SK-N-SH treated with all-trans-retinoic acid at 6 μM for 48 hours (cell line): ENCODE data around the gene NARS2.

Source experiments
- ATAC-seq: fragments of 200-7000 bp; cut with Tn5 transposase; 3 replicates; pipeline ENCODE4 v1.9.1; 2020; ENCODE audit warnings: mild to moderate bottlenecking, moderate library complexity
- ARNTL ChIP-seq: fragments of 450-650 bp; formaldehyde crosslinking; IDR thresholded peaks from 2 replicates; pipeline ENCODE4 v1.5.0; 2020; ENCODE audit warnings: low read depth, mild to moderate bottlenecking, moderate library complexity, borderline replicate concordance
- BACH2 ChIP-seq: fragments of 250-450 bp; sonication (Bioruptor Pico); IDR thresholded peaks from 2 replicates; pipeline ENCODE4 v1.9.0; 2021; ENCODE audit warnings: mild to moderate bottlenecking, borderline replicate concordance
- CSDC2 ChIP-seq: fragments of 250-450 bp; sonication (Bioruptor Pico); IDR thresholded peaks from 2 replicates; pipeline ENCODE4 v1.5.0; 2020; ENCODE audit warnings: mild to moderate bottlenecking, moderate library complexity
- CSRNP3 ChIP-seq: fragments of 250-450 bp; sonication (Bioruptor Pico); IDR thresholded peaks from 2 replicates; pipeline ENCODE4 v1.5.1; 2021; ENCODE audit warnings: mild to moderate bottlenecking, moderate library complexity
- ESRRG ChIP-seq: fragments of 250-450 bp; sonication (Bioruptor Pico); IDR thresholded peaks from 2 replicates; pipeline ENCODE4 v1.6.1; 2021; ENCODE audit warnings: mild to moderate bottlenecking
- ISL1 ChIP-seq: fragments of 250-450 bp; sonication (Bioruptor Pico); IDR thresholded peaks from 2 replicates; pipeline ENCODE4 v2.1.2; 2022; ENCODE audit warnings: mild to moderate bottlenecking, moderate library complexity
- OSR1 ChIP-seq: fragments of 250-450 bp; sonication (Bioruptor Pico); IDR thresholded peaks from 2 replicates; pipeline ENCODE4 v1.8.0; 2022; ENCODE audit warnings: moderate library complexity, mild to moderate bottlenecking, inconsistent platforms
- PATZ1 ChIP-seq: fragments of 250-450 bp; sonication (Bioruptor Pico); IDR thresholded peaks from 2 replicates; pipeline ENCODE4 v1.8.0; 2020; ENCODE audit warnings: mild to moderate bottlenecking, moderate library complexity, borderline replicate concordance
- POU6F1 ChIP-seq: fragments of 250-450 bp; sonication (Bioruptor Pico); IDR thresholded peaks from 2 replicates; pipeline ENCODE4 v1.8.0; 2021; ENCODE audit warnings: low read depth, mild to moderate bottlenecking, moderate library complexity, borderline replicate concordance
- PPARA ChIP-seq: fragments of 250-450 bp; sonication (Bioruptor Pico); IDR thresholded peaks from 2 replicates; pipeline ENCODE4 v1.5.0; 2020; ENCODE audit warnings: mild to moderate bottlenecking, borderline replicate concordance
- RARB ChIP-seq: fragments of 250-450 bp; sonication (Bioruptor Pico); IDR thresholded peaks from 2 replicates; pipeline ENCODE4 v1.8.0; 2021; ENCODE audit warnings: mild to moderate bottlenecking, moderate library complexity
- SNAI2 ChIP-seq: fragments of 250-450 bp; sonication (Bioruptor Pico); IDR thresholded peaks from 2 replicates; pipeline ENCODE4 v1.5.0; 2020; ENCODE audit warnings: mild to moderate bottlenecking, moderate library complexity
- TCF4 ChIP-seq: fragments of 250-450 bp; sonication (Bioruptor Pico); IDR thresholded peaks from 2 replicates; pipeline ENCODE4 v1.8.0; 2021; ENCODE audit warnings: mild to moderate bottlenecking, moderate library complexity, borderline replicate concordance
- TOX ChIP-seq: fragments of 250-450 bp; sonication (Bioruptor Pico); IDR thresholded peaks from 2 replicates; pipeline ENCODE4 v1.8.0; 2021; ENCODE audit warnings: mild to moderate bottlenecking, moderate library complexity, borderline replicate concordance
- ZC3H10 ChIP-seq: fragments of 250-450 bp; sonication (Bioruptor Pico); IDR thresholded peaks from 2 replicates; pipeline ENCODE4 v1.5.1; 2021; ENCODE audit warnings: mild to moderate bottlenecking, moderate library complexity
- ZFP3 ChIP-seq: fragments of 250-450 bp; sonication (Bioruptor Pico); IDR thresholded peaks from 2 replicates; pipeline ENCODE4 v1.5.0; 2020; ENCODE audit warnings: mild to moderate bottlenecking, moderate library complexity
- ZFP30 ChIP-seq: fragments of 450-650 bp; formaldehyde crosslinking; IDR thresholded peaks from 2 replicates; pipeline ENCODE4 v1.5.0; 2022; ENCODE audit warnings: mild to moderate bottlenecking, moderate library complexity
- ZNF565 ChIP-seq: fragments of 450-650 bp; formaldehyde crosslinking; conservative IDR thresholded peaks from 2 replicates; pipeline ENCODE4 v1.5.0; 2020; ENCODE audit warnings: low read depth, mild to moderate bottlenecking, moderate library complexity
- ZNF70 ChIP-seq: fragments of 450-650 bp; formaldehyde crosslinking; IDR thresholded peaks from 2 replicates; pipeline ENCODE4 v1.5.0; 2020; ENCODE audit warnings: mild to moderate bottlenecking, moderate library complexity
- ZNF8 ChIP-seq: fragments of 450-650 bp; formaldehyde crosslinking; IDR thresholded peaks from 2 replicates; pipeline ENCODE4 v1.5.0; 2020; ENCODE audit warnings: mild to moderate bottlenecking, moderate library complexity
- TF ChIP-seq, protein P1 (sequence below): fragments of 250-450 bp; sonication (Bioruptor Pico); IDR thresholded peaks from 2 replicates; pipeline ENCODE4 v1.5.0; 2020; ENCODE audit warnings: mild to moderate bottlenecking, moderate library complexity
- TF ChIP-seq, protein P2 (sequence below): fragments of 250-450 bp; sonication (Bioruptor Pico); IDR thresholded peaks from 2 replicates; pipeline ENCODE4 v1.5.1; 2020; ENCODE audit warnings: low read depth, mild to moderate bottlenecking, moderate library complexity

NARS2 gene

DNA sequence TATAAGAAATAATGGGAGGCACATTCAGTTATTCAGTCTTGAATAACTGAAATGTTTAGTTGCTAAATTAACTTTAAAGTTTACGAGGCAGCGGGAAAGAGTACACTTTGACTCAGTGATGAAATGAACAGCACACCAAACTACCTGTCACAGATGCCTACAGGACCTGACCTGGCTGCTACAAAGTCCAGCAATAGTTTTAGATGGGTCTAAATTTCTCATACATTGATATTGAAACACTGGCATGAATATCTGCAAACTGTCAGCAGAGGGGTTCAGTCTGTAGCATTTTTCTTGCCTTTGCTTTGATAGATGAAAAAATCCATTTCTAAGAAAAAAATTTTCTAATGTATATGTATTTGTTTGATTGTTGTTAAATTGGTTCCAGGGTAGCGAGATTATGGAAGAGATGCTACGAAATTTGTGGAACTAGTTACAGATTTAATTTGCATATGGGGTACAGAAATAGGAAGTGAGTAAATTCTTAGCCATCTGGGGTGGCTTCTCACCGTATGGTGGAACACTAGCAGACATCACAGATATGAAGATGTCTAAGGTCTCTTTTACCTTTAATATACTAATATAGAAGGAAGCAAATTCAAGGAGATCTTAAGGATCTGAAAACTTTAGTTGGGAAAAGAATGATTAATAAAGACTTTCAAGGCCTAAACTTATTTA, 136.2 kb downstream of the NARS2 start:
- ATAC-seq: no peak
- TF ChIP-seq ARNTL (CRISPR knock-in tag) (no peak), TOX (no peak), PATZ1 (CRISPR knock-in tag) (no peak)

DNA sequence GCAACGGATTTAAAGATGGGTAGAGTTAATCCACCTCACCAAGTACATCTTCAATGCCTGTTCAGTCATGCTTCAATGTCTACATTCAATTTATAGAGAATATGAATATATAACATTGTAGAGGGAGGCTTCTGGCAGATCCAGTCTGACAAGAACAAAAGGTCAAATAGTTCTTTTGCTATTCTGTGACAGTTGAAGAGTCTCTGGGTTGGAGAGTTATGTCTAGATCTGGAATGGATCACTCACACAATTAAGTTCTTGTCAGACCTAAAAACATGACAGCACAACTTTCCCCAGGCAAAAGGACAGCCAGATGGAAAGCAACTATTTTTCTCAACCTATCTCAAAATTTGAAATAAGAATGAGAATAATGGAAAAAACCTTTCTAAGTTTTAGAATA, 141.7 kb downstream of the NARS2 start:
- ATAC-seq: no peak; the same call in 2 of the 3 replicates
- TF ChIP-seq TCF4 (0 out of 2 replicates have a peak, but pooled peaks have one; percentile 30), ZNF8 (no peak), ESRRG (CRISPR knock-in tag) (0 out of 2 replicates have a peak, but pooled peaks have one; percentile 43), ISL1 (CRISPR knock-in tag) (peak; percentile 59)
- TF ChIP-seq, protein P1, sequence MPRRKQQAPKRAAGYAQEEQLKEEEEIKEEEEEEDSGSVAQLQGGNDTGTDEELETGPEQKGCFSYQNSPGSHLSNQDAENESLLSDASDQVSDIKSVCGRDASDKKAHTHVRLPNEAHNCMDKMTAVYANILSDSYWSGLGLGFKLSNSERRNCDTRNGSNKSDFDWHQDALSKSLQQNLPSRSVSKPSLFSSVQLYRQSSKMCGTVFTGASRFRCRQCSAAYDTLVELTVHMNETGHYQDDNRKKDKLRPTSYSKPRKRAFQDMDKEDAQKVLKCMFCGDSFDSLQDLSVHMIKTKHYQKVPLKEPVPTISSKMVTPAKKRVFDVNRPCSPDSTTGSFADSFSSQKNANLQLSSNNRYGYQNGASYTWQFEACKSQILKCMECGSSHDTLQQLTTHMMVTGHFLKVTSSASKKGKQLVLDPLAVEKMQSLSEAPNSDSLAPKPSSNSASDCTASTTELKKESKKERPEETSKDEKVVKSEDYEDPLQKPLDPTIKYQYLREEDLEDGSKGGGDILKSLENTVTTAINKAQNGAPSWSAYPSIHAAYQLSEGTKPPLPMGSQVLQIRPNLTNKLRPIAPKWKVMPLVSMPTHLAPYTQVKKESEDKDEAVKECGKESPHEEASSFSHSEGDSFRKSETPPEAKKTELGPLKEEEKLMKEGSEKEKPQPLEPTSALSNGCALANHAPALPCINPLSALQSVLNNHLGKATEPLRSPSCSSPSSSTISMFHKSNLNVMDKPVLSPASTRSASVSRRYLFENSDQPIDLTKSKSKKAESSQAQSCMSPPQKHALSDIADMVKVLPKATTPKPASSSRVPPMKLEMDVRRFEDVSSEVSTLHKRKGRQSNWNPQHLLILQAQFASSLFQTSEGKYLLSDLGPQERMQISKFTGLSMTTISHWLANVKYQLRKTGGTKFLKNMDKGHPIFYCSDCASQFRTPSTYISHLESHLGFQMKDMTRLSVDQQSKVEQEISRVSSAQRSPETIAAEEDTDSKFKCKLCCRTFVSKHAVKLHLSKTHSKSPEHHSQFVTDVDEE (CRISPR knock-in tag): peak; percentile 75

DNA sequence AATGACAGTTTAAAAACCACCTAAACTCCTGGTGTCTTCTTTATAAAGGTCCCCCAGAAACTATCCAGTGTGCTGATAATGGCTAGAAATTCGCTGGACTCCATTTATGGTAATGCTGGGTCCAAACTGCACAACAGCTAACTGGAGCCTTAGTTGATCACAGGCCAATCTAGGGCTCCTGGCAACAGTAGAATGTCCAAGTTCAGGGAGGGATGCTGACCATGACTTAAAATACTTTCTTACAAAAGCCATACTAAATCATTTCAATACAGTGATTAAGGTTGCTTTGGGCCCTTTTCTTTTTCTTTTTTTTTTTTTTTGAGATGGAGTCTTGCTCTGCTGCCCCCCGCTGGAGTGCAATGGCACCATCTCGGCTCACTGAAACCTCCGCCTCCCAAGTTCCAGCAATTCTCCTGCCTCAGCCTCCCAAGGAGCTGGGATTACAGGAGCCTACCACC, 142.6 kb downstream of the NARS2 start:
- TF ChIP-seq TCF4: no peak
- no peak for TF ChIP-seq OSR1
- TF ChIP-seq ARNTL (CRISPR knock-in tag): no peak
- no peak for TF ChIP-seq RARB (CRISPR knock-in tag)
- no peak for TF ChIP-seq CSDC2
- TF ChIP-seq ZNF8: no peak
- no peak for TF ChIP-seq ZC3H10 (CRISPR knock-in tag)
- no peak for TF ChIP-seq ZNF70
- no peak for TF ChIP-seq BACH2 (CRISPR knock-in tag)
- TF ChIP-seq ZNF565 (CRISPR knock-in tag): no peak
- no peak for TF ChIP-seq ZFP30 (CRISPR knock-in tag)
- TF ChIP-seq TOX: no peak
- no peak for TF ChIP-seq CSRNP3
- TF ChIP-seq SNAI2 (CRISPR knock-in tag): no peak
- TF ChIP-seq PPARA: no peak
- TF ChIP-seq ZFP3 (CRISPR knock-in tag): no peak
- no peak for TF ChIP-seq PATZ1 (CRISPR knock-in tag)
- TF ChIP-seq POU6F1: no peak
- TF ChIP-seq, protein P2, sequence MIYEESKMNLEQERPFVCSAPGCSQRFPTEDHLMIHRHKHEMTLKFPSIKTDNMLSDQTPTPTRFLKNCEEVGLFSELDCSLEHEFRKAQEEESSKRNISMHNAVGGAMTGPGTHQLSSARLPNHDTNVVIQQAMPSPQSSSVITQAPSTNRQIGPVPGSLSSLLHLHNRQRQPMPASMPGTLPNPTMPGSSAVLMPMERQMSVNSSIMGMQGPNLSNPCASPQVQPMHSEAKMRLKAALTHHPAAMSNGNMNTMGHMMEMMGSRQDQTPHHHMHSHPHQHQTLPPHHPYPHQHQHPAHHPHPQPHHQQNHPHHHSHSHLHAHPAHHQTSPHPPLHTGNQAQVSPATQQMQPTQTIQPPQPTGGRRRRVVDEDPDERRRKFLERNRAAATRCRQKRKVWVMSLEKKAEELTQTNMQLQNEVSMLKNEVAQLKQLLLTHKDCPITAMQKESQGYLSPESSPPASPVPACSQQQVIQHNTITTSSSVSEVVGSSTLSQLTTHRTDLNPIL (CRISPR knock-in tag): no peak
- no peak for TF ChIP-seq ESRRG (CRISPR knock-in tag)
- TF ChIP-seq, all 23 proteins: peak for 0
- ATAC-seq: peak; percentile 78
